ENCODE results near the gene NPR3.

NPR3 gene

DNA sequence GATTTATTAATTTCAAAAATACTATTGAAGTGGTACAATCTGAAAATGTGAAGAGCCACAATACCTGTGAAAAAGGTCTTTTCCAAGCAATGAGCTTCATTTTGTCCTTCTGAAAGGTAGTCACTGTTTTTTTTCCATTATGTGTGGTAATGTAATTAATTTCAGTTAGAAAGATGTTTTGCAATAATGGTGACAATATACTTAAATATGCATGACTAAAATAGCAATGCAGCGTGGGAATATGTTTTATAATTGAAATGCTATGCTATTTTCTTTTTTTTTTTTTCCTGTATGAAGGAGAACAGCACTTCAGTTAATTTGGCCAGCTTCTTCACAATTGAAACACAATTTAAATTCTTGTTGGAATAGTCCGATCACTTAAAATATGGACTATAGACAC lies 41.9 kb downstream of the NPR3 start:
- Histone ChIP-seq H3K27me3 (ENCODE audit: control insufficient read depth in 5 of 5, insufficient read depth in 4 of 5, low read length in 5 of 5) (no peaks in the 10 kb centered on the region), H3K4me1 (ENCODE audit: control insufficient read depth in 5 of 5, insufficient read depth in 5 of 5, low read length in 5 of 5) (peaks cover 0 to 7% (median 3%) of the 10 kb centered on the region in 5 donors), H3K36me3 (ENCODE audit: control insufficient read depth in 5 of 5, insufficient read depth in 5 of 5, low read length in 5 of 5) (no peaks in the 10 kb centered on the region), H3K9ac (ENCODE audit: low read length in 5 of 5) (no peak overlapping the region), H3K27ac (ENCODE audit: low read depth, low read length) (no peak overlapping the region), H3K4me3 (ENCODE audit: low read depth in 1 of 5, low read length in 5 of 5) (no peak overlapping the region), H3K9me3 (ENCODE audit: control insufficient read depth in 5 of 5, low read length in 5 of 5) (no peaks in the 10 kb centered on the region)

DNA sequence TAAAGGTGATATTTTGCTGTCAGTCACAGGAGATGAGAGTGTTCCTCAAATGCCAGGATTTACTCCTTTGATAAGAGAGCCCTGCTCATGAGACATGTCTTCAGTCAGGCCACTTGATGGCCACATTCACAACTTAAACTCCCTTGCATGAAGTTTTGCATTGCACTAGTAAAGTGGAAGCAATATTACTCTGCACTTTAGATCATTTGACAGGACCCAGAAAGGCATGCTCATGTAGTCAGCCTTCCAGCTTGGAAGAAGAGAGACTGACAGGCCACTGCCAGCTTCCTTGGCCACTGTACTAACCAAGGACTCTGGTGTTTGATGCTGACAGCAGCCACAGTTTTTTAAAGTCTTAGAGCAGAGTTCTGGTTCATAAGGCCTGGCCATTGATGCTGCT lies 42.6 kb downstream of the NPR3 start:
- no peak overlapping the region for H3K9ac ChIP-seq (ENCODE audit: low read length in 5 of 5)
- H3K4me1 ChIP-seq (ENCODE audit: control insufficient read depth in 5 of 5, insufficient read depth in 5 of 5, low read length in 5 of 5) = peaks cover 0 to 7% (median 3%) of the 10 kb centered on the region in 5 donors
- no peaks in the 10 kb centered on the region for H3K36me3 ChIP-seq (ENCODE audit: control insufficient read depth in 5 of 5, insufficient read depth in 5 of 5, low read length in 5 of 5)
- H3K9me3 ChIP-seq (ENCODE audit: control insufficient read depth in 5 of 5, low read length in 5 of 5) = no peaks in the 10 kb centered on the region
- no peaks in the 10 kb centered on the region for H3K27me3 ChIP-seq (ENCODE audit: control insufficient read depth in 5 of 5, insufficient read depth in 4 of 5, low read length in 5 of 5)
- H3K27ac ChIP-seq (ENCODE audit: low read depth, low read length) = no peak overlapping the region
- no peak overlapping the region for H3K4me3 ChIP-seq (ENCODE audit: low read depth in 1 of 5, low read length in 5 of 5)

GRCh38 chr5:32754284-32754683 lies 43.2 kb downstream of the NPR3 start:
- H3K4me3 ChIP-seq (ENCODE audit: low read depth in 1 of 5, low read length in 5 of 5) = no peak overlapping the region
- H3K36me3 ChIP-seq (ENCODE audit: control insufficient read depth in 5 of 5, insufficient read depth in 5 of 5, low read length in 5 of 5) = no peaks in the 10 kb centered on the region
- H3K27ac ChIP-seq (ENCODE audit: low read depth, low read length) = no peak overlapping the region
- no peaks in the 10 kb centered on the region for H3K27me3 ChIP-seq (ENCODE audit: control insufficient read depth in 5 of 5, insufficient read depth in 4 of 5, low read length in 5 of 5)
- H3K9me3 ChIP-seq (ENCODE audit: control insufficient read depth in 5 of 5, low read length in 5 of 5) = no peaks in the 10 kb centered on the region
- H3K9ac ChIP-seq (ENCODE audit: low read length in 5 of 5) = no peak overlapping the region
- peaks cover 0 to 7% (median 3%) of the 10 kb centered on the region in 5 donors for H3K4me1 ChIP-seq (ENCODE audit: control insufficient read depth in 5 of 5, insufficient read depth in 5 of 5, low read length in 5 of 5)

GRCh38 chr5:32760091-32760509 lies 49.0 kb downstream of the NPR3 start:
- H3K36me3 ChIP-seq (ENCODE audit: control insufficient read depth in 5 of 5, insufficient read depth in 5 of 5, low read length in 5 of 5) = no peaks in the 10 kb centered on the region
- peak overlapping the region in 1 of 5 donors; percentile 32 for H3K9ac ChIP-seq (ENCODE audit: low read length in 5 of 5)
- no peaks in the 10 kb centered on the region for H3K27me3 ChIP-seq (ENCODE audit: control insufficient read depth in 5 of 5, insufficient read depth in 4 of 5, low read length in 5 of 5)
- H3K9me3 ChIP-seq (ENCODE audit: control insufficient read depth in 5 of 5, low read length in 5 of 5) = no peaks in the 10 kb centered on the region
- no peak overlapping the region for H3K27ac ChIP-seq (ENCODE audit: low read depth, low read length)
- H3K4me1 ChIP-seq (ENCODE audit: control insufficient read depth in 5 of 5, insufficient read depth in 5 of 5, low read length in 5 of 5) = peaks cover 0 to 5% (median 0%) of the 10 kb centered on the region in 5 donors
- H3K4me3 ChIP-seq (ENCODE audit: low read depth in 1 of 5, low read length in 5 of 5) = peak overlapping the region in 1 of 5 donors; percentile 48

DNA sequence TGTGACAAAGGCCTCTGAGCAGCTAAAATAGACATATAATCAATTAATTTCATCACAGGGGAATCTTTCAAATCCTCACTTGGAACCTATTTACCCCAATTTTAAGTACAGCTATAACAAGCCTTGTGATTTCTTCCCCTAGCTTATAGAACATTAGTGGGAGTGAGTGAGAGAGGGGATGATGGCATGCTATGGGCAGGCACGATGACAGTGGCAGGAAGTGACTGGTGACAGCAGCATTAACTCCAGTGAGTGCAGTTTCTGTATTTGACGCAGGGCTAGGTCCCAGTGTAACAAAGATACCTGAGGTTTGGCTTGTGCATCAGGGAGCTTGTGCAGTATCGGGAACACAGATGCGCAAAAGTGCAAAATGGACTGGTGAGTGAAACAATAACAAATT lies 54.1 kb downstream of the NPR3 start:
- Histone ChIP-seq H3K4me1 (ENCODE audit: control insufficient read depth in 5 of 5, insufficient read depth in 5 of 5, low read length in 5 of 5) (peaks cover 0 to 25% (median 16%) of the 10 kb centered on the region in 5 donors), H3K9me3 (ENCODE audit: control insufficient read depth in 5 of 5, low read length in 5 of 5) (no peaks in the 10 kb centered on the region), H3K4me3 (ENCODE audit: low read depth in 1 of 5, low read length in 5 of 5) (no peak overlapping the region), H3K27ac (ENCODE audit: low read depth, low read length) (no peak overlapping the region), H3K36me3 (ENCODE audit: control insufficient read depth in 5 of 5, insufficient read depth in 5 of 5, low read length in 5 of 5) (no peaks in the 10 kb centered on the region), H3K27me3 (ENCODE audit: control insufficient read depth in 5 of 5, insufficient read depth in 4 of 5, low read length in 5 of 5) (no peaks in the 10 kb centered on the region), H3K9ac (ENCODE audit: low read length in 5 of 5) (no peak overlapping the region)

- no peaks in the 10 kb centered on the region for H3K36me3 ChIP-seq (ENCODE audit: control insufficient read depth in 5 of 5, insufficient read depth in 5 of 5, low read length in 5 of 5)
- peak overlapping the region; percentile 48 for H3K27ac ChIP-seq (ENCODE audit: low read depth, low read length)
- H3K9me3 ChIP-seq (ENCODE audit: control insufficient read depth in 5 of 5, low read length in 5 of 5) = no peaks in the 10 kb centered on the region
- no peaks in the 10 kb centered on the region for H3K27me3 ChIP-seq (ENCODE audit: control insufficient read depth in 5 of 5, insufficient read depth in 4 of 5, low read length in 5 of 5)
- H3K4me1 ChIP-seq (ENCODE audit: control insufficient read depth in 5 of 5, insufficient read depth in 5 of 5, low read length in 5 of 5) = peaks cover 0 to 36% (median 24%) of the 10 kb centered on the region in 5 donors
- H3K4me3 ChIP-seq (ENCODE audit: low read depth in 1 of 5, low read length in 5 of 5) = no peak overlapping the region
- H3K9ac ChIP-seq (ENCODE audit: low read length in 5 of 5) = no peak overlapping the region
These were observed 56.9 kb downstream of the NPR3 start for GRCh38 chr5:32767948-32768467.

DNA sequence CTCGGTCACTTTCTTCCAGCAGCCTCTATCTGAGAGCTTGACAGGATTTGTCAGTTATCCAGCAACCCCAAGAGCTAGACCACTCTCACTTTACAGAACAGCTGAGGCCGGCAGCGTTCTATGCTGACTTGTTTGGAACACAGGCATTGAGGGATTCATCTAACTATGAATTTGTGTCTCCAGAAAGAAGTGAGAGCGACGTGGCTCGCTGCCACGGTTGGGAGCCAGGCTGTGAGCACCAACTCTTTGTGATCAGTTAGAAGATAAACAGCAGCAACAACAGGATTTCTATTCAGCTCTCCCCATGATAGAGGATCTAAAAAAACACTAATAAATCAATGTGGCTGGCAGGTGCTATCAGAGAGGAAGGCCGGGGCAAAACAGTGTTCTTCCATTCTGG lies 58.6 kb downstream of the NPR3 start:
- H3K9ac ChIP-seq (ENCODE audit: low read length in 5 of 5) = no peak overlapping the region
- H3K4me1 ChIP-seq (ENCODE audit: control insufficient read depth in 5 of 5, insufficient read depth in 5 of 5, low read length in 5 of 5) = peaks cover 0 to 39% (median 31%) of the 10 kb centered on the region in 5 donors
- no peaks in the 10 kb centered on the region for H3K36me3 ChIP-seq (ENCODE audit: control insufficient read depth in 5 of 5, insufficient read depth in 5 of 5, low read length in 5 of 5)
- H3K9me3 ChIP-seq (ENCODE audit: control insufficient read depth in 5 of 5, low read length in 5 of 5) = no peaks in the 10 kb centered on the region
- no peaks in the 10 kb centered on the region for H3K27me3 ChIP-seq (ENCODE audit: control insufficient read depth in 5 of 5, insufficient read depth in 4 of 5, low read length in 5 of 5)
- H3K4me3 ChIP-seq (ENCODE audit: low read depth in 1 of 5, low read length in 5 of 5) = no peak overlapping the region
- peak overlapping the region; percentile 48 for H3K27ac ChIP-seq (ENCODE audit: low read depth, low read length)

- H3K36me3 ChIP-seq (ENCODE audit: control insufficient read depth in 5 of 5, insufficient read depth in 5 of 5, low read length in 5 of 5) = no peaks in the 10 kb centered on the region
- peaks cover 0 to 39% (median 31%) of the 10 kb centered on the region in 5 donors for H3K4me1 ChIP-seq (ENCODE audit: control insufficient read depth in 5 of 5, insufficient read depth in 5 of 5, low read length in 5 of 5)
- no peak overlapping the region for H3K4me3 ChIP-seq (ENCODE audit: low read depth in 1 of 5, low read length in 5 of 5)
- H3K27ac ChIP-seq (ENCODE audit: low read depth, low read length) = peak overlapping the region; percentile 49
- peak overlapping the region in 1 of 5 donors; percentile 28 for H3K9ac ChIP-seq (ENCODE audit: low read length in 5 of 5)
- no peaks in the 10 kb centered on the region for H3K27me3 ChIP-seq (ENCODE audit: control insufficient read depth in 5 of 5, insufficient read depth in 4 of 5, low read length in 5 of 5)
- H3K9me3 ChIP-seq (ENCODE audit: control insufficient read depth in 5 of 5, low read length in 5 of 5) = no peaks in the 10 kb centered on the region
These were observed 59.3 kb downstream of the NPR3 start for GRCh38 chr5:32770444-32770843.

DNA sequence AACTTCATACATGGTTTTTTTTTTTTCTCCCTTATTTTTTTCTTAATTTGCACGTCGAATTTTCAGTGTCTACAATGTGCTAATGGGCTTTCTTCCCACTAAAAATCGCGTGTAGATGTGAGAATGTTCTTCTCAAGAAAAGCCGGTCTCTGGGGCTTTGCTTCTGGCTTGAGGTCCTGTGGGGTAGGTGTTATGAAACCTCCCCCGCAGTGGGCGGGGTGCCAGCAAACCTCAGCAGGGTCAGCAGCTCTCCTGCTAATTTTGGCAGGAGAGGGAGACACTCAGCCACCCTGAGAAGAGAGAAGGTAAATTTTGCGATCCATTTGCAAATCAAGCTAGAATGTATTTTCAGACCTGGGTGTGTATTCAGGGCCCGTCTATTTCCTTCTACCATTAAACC lies 59.9 kb downstream of the NPR3 start:
- Histone ChIP-seq H3K9me3 (ENCODE audit: control insufficient read depth in 5 of 5, low read length in 5 of 5) (no peaks in the 10 kb centered on the region), H3K27me3 (ENCODE audit: control insufficient read depth in 5 of 5, insufficient read depth in 4 of 5, low read length in 5 of 5) (no peaks in the 10 kb centered on the region), H3K9ac (ENCODE audit: low read length in 5 of 5) (no peak overlapping the region), H3K27ac (ENCODE audit: low read depth, low read length) (peak overlapping the region; percentile 49), H3K4me1 (ENCODE audit: control insufficient read depth in 5 of 5, insufficient read depth in 5 of 5, low read length in 5 of 5) (peaks cover 0 to 44% (median 34%) of the 10 kb centered on the region in 5 donors), H3K36me3 (ENCODE audit: control insufficient read depth in 5 of 5, insufficient read depth in 5 of 5, low read length in 5 of 5) (no peaks in the 10 kb centered on the region), H3K4me3 (ENCODE audit: low read depth in 1 of 5, low read length in 5 of 5) (no peak overlapping the region)

GRCh38 chr5:32773944-32774343 lies 62.8 kb downstream of the NPR3 start:
- Histone ChIP-seq H3K9me3 (ENCODE audit: control insufficient read depth in 5 of 5, low read length in 5 of 5) (no peaks in the 10 kb centered on the region), H3K27me3 (ENCODE audit: control insufficient read depth in 5 of 5, insufficient read depth in 4 of 5, low read length in 5 of 5) (no peaks in the 10 kb centered on the region), H3K4me3 (ENCODE audit: low read depth in 1 of 5, low read length in 5 of 5) (no peak overlapping the region), H3K27ac (ENCODE audit: low read depth, low read length) (peak overlapping the region; percentile 37), H3K36me3 (ENCODE audit: control insufficient read depth in 5 of 5, insufficient read depth in 5 of 5, low read length in 5 of 5) (no peaks in the 10 kb centered on the region), H3K9ac (ENCODE audit: low read length in 5 of 5) (no peak overlapping the region), H3K4me1 (ENCODE audit: control insufficient read depth in 5 of 5, insufficient read depth in 5 of 5, low read length in 5 of 5) (peaks cover 0 to 46% (median 29%) of the 10 kb centered on the region in 5 donors)
